Activated naive CD8-positive, alpha-beta T cell treated with anti-CD3 and anti-CD28 coated beads, Interleukin-2, amount 10 ng/mL, durations not matched to agents 7 days and 5 days (primary cell): ENCODE measurements around the gene ZIC1. TPM values are rescaled to one million over a fixed set of nuclear protein-coding genes. Genes with fewer than 3 reads are reported as not detected.

Experiments used
- ATAC-seq: fragments of 150-1000 bp; cut with Tn5 transposase; one replicate; pipeline ENCODE4 v1.10.0; 2021; ENCODE audit warnings: low read depth, moderate library complexity
- POLR2A ChIA-PET: fragments of 350-600 bp; sonication (Branson Sonifier 250); formaldehyde crosslinking; loops from one replicate; lab custom pipeline; 2021; ENCODE audit warnings: antibody characterized with exemption; lab: Charles Lee
- DNase-seq: peaks from one replicate; pipeline ENCODE4 v3.0.0; 2021
- H3K27ac Mint-ChIP-seq: one replicate; pipeline ENCODE4 v1.8.0; 2022; ENCODE audit warnings: mild to moderate bottlenecking, mixed read lengths
- H3K27me3 Mint-ChIP-seq: one replicate; pipeline ENCODE4 v1.8.0; 2022; ENCODE audit warnings: mild to moderate bottlenecking, moderate library complexity, mixed read lengths
- H3K36me3 Mint-ChIP-seq: one replicate; pipeline ENCODE4 v1.8.0; 2021; ENCODE audit warnings: mild to moderate bottlenecking, mixed read lengths
- H3K4me1 Mint-ChIP-seq: one replicate; pipeline ENCODE4 v1.8.0; 2021; ENCODE audit warnings: mixed read lengths
- H3K4me3 Mint-ChIP-seq: one replicate; pipeline ENCODE4 v1.8.0; 2022; ENCODE audit warnings: mild to moderate bottlenecking, moderate library complexity, mixed read lengths
- H3K9me3 Mint-ChIP-seq: one replicate; pipeline ENCODE4 v1.8.0; 2021; ENCODE audit warnings: mixed read lengths
- total RNA-seq, 2 experiments: library from RNA; stranded (reverse); gene quantifications; one replicate each; pipeline ENCODE4 v1.2.3, GENCODE V29; 2021

ZIC1 gene
- total RNA-seq, 2 experiments from 2014 or later = not detected

DNA sequence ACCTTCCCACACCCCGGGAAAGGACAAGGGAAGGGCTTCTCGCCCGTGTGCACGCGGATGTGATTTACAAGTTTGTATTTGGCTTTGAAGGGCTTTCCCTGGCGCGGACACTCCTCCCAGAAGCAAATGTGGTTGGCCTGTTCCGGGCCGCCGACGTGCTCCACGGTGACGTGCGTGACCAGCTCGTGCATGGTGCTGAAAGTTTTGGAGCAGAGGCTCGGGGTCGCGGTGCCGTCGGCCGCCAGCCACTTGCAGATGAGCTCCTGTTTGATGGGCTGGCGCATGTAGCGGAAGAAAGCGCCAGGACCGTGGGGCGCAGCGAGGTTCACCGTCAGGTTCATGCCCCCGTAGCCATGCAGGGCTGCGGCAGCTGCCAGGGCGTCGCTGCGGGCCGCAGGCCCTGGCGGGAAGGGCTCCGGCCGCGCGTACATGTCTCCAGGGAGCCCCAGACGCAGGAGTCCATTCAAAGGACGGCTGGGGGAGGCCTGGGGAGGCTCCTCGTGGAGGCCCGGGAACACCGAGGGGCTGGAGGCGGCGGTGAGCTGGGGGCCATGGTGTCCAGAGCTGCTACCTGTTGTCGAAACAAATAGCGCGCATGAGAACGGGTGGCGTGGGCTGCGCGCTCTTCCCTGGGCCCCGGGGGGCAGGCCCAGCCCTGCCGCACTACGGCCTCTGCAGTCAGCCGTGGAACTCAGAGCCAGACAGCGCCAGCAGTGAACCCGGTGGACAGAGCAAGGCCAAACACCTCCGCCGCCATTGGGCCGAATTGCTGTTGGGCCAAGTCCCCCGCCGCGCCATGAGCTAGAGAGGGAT is 13.1 kb upstream of the ZIC1 start:
- Mint-ChIP-seq H3K4me3 (no peak overlapping the region), H3K9me3 (peaks cover 2% of the 10 kb centered on the region)
- no peak for ATAC-seq

DNA sequence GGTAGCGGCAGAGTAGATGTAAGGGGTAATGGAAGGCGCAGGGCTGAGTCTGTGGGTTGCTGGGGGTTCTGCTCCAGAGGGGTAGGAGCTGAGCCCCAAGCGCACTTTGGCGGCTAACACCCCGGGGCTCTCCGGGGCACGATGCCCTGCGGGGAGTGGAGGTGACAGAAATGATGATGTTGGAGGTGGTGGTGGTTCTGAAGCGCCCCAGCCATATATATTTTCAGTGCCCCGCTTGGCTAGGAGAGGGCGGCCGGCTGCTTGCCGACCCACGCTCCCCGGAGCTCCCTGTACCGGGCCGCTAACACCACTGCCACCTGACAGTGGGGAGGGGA is 12.5 kb upstream of the ZIC1 start:
- Mint-ChIP-seq H3K4me1 (peaks cover 2% of the 10 kb centered on the region), H3K9me3 (peaks cover 2% of the 10 kb centered on the region), H3K27me3 (peaks cover 61% of the 10 kb centered on the region), H3K4me3 (no peak overlapping the region), H3K27ac (no peak overlapping the region), H3K36me3 (peaks cover 5% of the 10 kb centered on the region)
- DNase-seq = no peak
- POLR2A ChIA-PET = no interaction called here
- ATAC-seq = no peak

More for the DNA sequence above, 13.1 kb upstream of the ZIC1 start:
- Mint-ChIP-seq H3K36me3 (peaks cover 5% of the 10 kb centered on the region), H3K4me1 (peaks cover 2% of the 10 kb centered on the region), H3K27me3 (peaks cover 65% of the 10 kb centered on the region), H3K27ac (no peak overlapping the region)
- POLR2A ChIA-PET = no interaction called here
- no peak for DNase-seq

DNA sequence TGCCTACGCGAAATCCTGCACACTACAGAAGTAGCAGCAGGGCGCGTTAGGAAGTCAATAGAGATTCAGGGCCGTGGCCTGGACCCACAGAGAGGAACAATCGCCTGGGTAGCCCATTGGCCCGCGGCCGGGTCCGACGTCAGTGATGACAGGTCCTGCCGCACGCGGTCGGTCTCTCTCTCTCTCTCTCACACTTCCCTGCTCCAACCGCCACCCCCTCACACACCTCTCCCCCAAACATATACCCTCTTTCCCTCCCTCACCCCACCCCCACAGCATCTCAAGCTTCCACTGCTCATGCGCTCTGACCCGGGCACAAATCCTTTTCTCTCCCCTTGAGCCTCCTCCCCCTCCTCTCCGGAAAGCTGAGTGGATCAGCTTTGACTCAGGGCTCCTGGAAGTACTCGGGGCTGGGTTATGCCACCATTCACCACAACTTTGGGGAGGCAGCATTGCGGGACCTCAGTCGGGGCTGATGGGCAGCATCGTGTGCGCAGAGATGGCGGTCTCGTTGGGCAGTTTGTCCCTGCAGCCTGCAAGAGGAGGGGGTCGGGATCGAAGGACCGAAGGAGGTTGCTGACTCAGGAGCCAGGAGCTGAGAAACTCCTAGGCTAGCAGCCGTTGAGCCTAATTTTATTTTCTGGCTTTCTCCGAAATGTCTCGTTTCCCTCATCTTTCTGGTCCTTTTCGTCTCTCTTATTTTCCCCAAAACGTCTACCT is 11.8 kb upstream of the ZIC1 start:
- DNase-seq (no peak), ATAC-seq (no peak)
- H3K9me3 Mint-ChIP-seq = peaks cover 2% of the 10 kb centered on the region
- H3K4me3 Mint-ChIP-seq = no peak overlapping the region
- H3K27me3 Mint-ChIP-seq = peaks cover 58% of the 10 kb centered on the region
- peaks cover 2% of the 10 kb centered on the region for H3K4me1 Mint-ChIP-seq
- H3K36me3 Mint-ChIP-seq = peaks cover 5% of the 10 kb centered on the region
- POLR2A ChIA-PET = no interaction called here
- H3K27ac Mint-ChIP-seq = no peak overlapping the region

DNA sequence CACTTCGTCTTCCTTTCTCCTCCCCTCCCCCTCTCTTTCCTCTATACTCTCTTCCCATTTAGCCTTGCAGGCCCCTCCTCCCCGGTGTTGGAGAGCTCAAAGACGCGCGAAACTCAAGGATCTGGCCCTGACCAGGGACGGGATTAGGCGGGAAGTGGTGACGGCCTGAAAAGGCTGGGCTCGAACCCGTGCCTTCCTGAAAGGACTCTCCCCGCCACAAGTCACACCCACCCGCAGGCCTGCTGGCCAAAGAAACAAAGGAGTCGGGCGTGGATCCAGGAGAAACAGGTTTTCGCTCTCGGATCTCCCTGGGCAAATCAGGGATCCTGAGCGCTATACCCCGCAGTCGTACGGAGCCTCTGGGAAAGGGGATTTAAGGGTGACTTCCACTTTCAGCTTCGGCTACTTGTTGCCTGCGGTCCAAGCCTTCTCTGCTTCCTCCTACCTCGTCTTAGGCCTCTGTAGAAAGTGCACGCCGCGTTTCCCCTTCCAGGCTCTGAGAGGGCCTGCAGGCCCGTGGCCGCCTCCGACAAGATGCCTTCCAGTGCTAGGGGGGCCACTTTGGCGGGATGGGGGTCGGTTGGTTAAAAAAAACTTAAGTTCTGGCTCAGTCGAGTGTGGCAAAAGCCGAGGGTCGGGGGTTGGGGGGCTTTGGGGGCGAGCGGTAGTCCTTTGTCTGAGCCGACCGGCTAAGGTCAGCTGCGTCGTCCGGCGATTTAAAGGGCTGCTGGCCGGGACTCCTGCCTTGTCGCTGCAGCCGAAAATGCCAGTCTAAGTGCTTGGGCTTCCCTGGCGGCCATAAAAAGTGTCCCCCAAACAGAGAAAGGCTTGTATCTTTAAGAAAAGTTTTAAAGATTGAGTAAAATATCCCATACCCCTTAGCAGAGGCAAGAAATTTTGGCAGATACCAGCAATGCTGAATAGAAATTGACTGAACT is 11.0 kb upstream of the ZIC1 start:
- Mint-ChIP-seq H3K36me3 (peaks cover 5% of the 10 kb centered on the region), H3K4me3 (no peak overlapping the region), H3K27ac (no peak overlapping the region), H3K9me3 (peaks cover 2% of the 10 kb centered on the region), H3K4me1 (peaks cover 2% of the 10 kb centered on the region), H3K27me3 (peaks cover 50% of the 10 kb centered on the region)
- POLR2A ChIA-PET = no interaction called here
- ATAC-seq = no peak
- DNase-seq = no peak

DNA sequence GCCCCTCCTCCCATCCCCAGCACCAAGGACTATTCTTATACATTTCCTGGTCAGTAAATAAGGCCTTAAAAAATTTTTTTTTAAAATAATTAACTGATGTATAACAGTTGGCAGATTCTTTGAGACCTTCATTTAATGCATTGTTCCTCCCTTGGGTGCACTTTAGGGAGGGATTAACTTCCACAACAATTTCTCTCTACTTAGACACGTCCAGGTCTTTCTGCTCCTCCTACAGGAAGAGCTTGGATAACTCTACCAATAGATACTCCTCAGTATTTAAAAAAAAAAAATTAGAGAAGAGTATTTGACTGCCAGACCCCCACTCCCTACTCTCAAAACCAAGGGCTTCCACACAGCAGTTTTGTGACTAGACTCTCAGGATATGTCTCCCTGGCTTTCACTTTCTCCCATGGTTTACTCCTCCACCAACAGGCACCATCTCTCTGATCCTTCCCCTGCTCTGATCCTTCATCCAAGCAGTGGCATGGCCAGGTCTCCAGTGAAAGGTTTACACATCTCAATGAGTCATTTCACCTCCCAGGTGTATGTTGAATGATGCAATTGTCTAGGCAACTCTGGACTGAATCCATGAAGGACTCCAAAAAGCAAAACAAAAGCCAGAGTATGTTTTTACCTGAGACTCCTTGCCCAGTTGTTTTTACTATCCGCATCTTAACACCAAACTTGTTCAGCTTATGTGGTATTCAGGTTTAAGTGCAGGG is 10.2 kb upstream of the ZIC1 start:
- POLR2A ChIA-PET = no interaction called here
- DNase-seq (no peak), ATAC-seq (no peak)
- Mint-ChIP-seq H3K4me1 (peaks cover 1% of the 10 kb centered on the region), H3K27ac (no peak overlapping the region), H3K36me3 (peaks cover 4% of the 10 kb centered on the region), H3K9me3 (peaks cover 2% of the 10 kb centered on the region), H3K4me3 (no peak overlapping the region), H3K27me3 (peaks cover 47% of the 10 kb centered on the region)

DNA sequence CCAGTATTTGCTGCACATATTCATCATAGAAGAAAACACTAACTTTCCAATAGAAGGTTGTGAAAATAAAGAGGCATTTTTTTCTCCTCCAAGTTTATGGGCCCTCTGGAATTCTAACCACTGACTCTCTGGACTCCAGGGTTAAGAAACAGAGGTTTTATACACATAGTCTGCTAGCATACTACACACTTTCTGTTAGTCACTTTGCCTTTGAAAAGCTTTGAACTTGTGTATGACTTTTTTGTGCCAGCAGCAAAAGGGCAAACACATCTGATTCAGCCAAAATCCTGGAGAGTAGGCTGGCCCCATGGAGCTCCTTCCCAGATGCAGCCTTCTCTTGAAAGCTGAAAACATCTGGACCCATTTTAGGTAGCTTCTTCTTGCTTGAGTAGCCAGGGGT is 9.1 kb upstream of the ZIC1 start:
- DNase-seq (no peak), ATAC-seq (no peak)
- Mint-ChIP-seq H3K27ac (no peak overlapping the region), H3K4me3 (no peak overlapping the region), H3K27me3 (peaks cover 46% of the 10 kb centered on the region), H3K36me3 (peaks cover 3% of the 10 kb centered on the region), H3K4me1 (no peaks in the 10 kb centered on the region), H3K9me3 (peaks cover 2% of the 10 kb centered on the region)
- POLR2A ChIA-PET = no interaction called here

DNA sequence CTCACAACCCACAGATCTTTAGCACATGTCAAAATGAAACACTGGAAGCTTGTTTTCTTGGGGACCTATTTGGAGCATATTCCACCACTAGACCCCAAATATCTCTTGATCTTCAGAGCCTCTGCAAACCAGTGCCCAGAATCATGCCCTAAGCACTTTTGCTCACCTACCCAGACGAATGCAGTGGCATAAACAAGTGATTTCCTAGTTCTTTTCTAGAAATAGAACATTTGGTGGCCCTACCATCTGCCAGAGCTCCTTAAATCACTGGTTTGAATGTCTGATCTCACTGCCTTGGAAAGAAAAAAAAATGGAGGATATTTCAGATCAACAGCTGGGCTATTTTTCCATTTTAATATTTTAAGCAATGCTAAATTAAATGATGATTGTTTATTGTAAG is 8.2 kb upstream of the ZIC1 start:
- POLR2A ChIA-PET = no interaction called here
- Mint-ChIP-seq H3K9me3 (peaks cover 2% of the 10 kb centered on the region), H3K27me3 (peaks cover 44% of the 10 kb centered on the region), H3K36me3 (peaks cover 3% of the 10 kb centered on the region), H3K4me3 (no peak overlapping the region), H3K4me1 (no peaks in the 10 kb centered on the region), H3K27ac (no peak overlapping the region)
- no peak for DNase-seq
- no peak for ATAC-seq

DNA sequence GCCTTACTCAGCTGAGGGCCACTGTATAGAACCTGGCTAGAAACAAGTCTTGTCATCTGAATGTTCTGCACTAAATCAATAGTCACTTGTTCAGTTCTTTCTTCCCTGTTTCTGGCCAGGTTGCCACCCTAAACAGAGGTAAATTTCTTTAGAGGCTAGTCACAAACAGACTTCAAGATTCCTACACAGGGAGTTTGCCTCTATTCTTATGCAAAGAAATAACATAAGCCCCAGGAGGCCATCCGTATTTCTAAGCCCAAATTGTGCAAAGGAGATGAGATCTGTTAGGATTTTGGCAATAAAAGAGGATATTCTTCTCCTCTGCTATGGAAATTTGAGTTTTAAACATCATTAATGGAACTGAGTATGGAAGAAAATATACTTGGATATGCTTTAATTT is 7.7 kb upstream of the ZIC1 start:
- no peak overlapping the region for H3K4me3 Mint-ChIP-seq
- POLR2A ChIA-PET = interaction anchor here (0.6 kb wide), 1 partner anchor 23 kb away, joined by 3 read pairs; no protein-coding TSS in a partner anchor
- H3K4me1 Mint-ChIP-seq = no peaks in the 10 kb centered on the region
- no peak for ATAC-seq
- no peak for DNase-seq
- H3K27me3 Mint-ChIP-seq = peaks cover 46% of the 10 kb centered on the region
- peaks cover 3% of the 10 kb centered on the region for H3K36me3 Mint-ChIP-seq
- H3K9me3 Mint-ChIP-seq = peaks cover 2% of the 10 kb centered on the region
- no peak overlapping the region for H3K27ac Mint-ChIP-seq

DNA sequence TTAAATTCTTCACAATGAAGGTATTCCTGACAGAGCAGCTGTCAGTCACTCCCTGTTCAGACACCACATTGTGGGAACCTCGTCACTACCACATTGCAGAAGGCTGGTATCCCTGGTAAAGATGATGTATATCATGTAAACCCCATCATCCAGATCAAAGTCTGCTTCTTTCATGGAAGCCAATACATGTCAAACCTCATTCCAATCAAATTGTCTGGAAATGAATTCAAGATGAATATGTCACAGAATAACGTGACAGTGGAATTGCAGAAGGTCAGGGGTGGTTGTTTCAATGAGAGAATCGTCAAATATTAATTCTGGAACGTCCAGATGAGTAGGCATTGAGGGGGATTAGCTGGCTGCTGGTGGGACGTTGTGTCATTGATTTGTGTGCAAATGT is 7.0 kb upstream of the ZIC1 start:
- Mint-ChIP-seq H3K4me1 (no peaks in the 10 kb centered on the region), H3K27me3 (peaks cover 47% of the 10 kb centered on the region), H3K9me3 (peaks cover 2% of the 10 kb centered on the region), H3K36me3 (peaks cover 3% of the 10 kb centered on the region), H3K4me3 (no peak overlapping the region), H3K27ac (no peak overlapping the region)
- ATAC-seq = no peak
- DNase-seq = no peak
- POLR2A ChIA-PET = interaction anchor here (0.6 kb wide), 1 partner anchor 24 kb away, joined by 3 read pairs; no protein-coding TSS in a partner anchor

DNA sequence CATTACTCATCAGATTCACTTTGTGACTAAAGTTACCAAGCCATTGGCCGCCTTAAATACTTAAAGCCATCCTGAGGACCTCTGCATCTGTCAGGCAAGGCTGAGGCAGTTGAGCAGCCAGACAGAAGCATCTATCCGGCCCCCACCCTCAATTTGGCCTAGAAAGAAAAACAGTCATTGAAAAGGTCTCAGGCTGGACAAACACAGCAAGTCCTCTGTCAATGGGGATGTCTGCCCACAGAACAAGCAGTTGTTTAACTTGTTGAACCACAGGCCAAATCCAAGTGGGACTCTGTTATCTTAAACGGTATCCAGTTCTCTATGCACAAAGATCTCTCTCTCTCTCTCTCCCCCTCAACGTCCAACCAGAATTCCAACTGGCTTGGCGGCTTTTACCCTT is 5.7 kb upstream of the ZIC1 start:
- POLR2A ChIA-PET = no interaction called here
- Mint-ChIP-seq H3K27me3 (peaks cover 48% of the 10 kb centered on the region), H3K36me3 (peaks cover 4% of the 10 kb centered on the region), H3K4me1 (peaks cover 6% of the 10 kb centered on the region), H3K4me3 (no peak overlapping the region), H3K9me3 (peaks cover 6% of the 10 kb centered on the region), H3K27ac (no peak overlapping the region)
- ATAC-seq (no peak), DNase-seq (no peak)

DNA sequence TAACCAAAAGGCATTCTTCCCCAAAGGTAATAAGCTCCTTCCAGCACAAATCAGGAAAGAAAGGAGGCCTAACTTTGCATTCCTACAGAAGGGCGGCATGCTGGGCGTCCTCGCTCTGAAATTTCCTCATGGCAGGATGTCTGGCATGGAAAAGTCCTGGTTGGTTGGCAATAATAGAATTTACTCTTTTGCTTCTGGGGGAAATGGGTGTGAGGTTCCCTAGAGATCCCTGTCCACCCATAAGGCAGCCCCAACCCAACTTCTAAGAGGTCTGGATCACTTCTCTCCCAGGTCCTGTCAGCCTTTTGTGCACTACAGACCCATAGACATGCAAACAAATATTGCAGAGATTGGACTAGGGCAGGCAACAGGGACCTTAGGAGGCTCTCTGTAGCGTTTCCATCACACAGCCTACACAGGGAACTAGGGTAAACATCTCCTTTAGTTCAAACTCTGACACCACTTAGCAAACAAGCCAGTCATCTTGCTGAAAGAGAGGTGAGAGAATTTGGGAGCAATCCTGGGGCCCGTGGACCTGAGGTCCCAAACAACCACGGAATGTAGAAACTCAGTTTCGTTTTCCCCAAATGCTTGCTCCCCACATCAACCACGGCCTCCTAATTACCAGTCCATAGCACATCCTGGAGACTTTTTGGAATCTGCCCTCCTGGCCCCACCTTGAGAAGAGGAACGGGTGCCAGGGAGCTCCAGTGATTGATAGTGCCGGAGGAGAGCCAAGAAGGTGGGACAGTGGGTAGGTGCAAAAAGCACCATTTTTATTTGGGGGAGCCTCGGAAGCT is 5.0 kb upstream of the ZIC1 start:
- Mint-ChIP-seq H3K27me3 (peaks cover 46% of the 10 kb centered on the region), H3K4me3 (no peak overlapping the region), H3K4me1 (peaks cover 6% of the 10 kb centered on the region), H3K9me3 (peaks cover 8% of the 10 kb centered on the region), H3K27ac (no peak overlapping the region), H3K36me3 (peaks cover 4% of the 10 kb centered on the region)
- no peak for ATAC-seq
- no peak for DNase-seq
- POLR2A ChIA-PET = no interaction called here

DNA sequence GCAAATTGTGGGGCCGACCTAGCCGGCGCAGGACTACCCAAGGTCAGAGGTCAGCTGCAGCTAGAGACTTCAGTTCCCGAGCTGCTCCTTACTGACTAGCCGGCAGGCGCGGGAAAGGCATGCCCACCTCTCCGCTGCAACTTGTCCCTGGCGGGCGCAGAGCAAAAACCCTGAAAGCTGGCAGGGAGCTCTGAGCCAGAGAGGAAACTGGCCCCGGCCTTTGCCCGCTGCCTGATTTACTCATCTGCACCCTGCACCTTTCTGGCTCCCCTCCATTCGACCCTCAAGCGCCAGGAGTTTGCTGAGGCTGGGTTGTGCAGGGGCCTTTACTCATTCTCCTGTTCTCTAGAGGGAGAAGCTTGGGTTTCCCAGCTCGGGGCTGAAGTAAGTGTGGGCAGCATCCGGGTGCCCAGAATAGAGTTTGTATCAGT is 4.3 kb upstream of the ZIC1 start:
- POLR2A ChIA-PET = no interaction called here
- H3K4me1 Mint-ChIP-seq = peaks cover 7% of the 10 kb centered on the region
- H3K9me3 Mint-ChIP-seq = peaks cover 8% of the 10 kb centered on the region
- H3K36me3 Mint-ChIP-seq = peaks cover 4% of the 10 kb centered on the region
- ATAC-seq (no peak), DNase-seq (no peak)
- no peak overlapping the region for H3K4me3 Mint-ChIP-seq
- peaks cover 48% of the 10 kb centered on the region for H3K27me3 Mint-ChIP-seq
- H3K27ac Mint-ChIP-seq = no peak overlapping the region
